Measurements from ENCODE around the gene VIL1. TPM values are rescaled to one million over a fixed set of nuclear protein-coding genes. Genes with fewer than 3 reads are reported as not detected.

The VIL1 gene
- total and polyA plus RNA-seq, 2 of the 13 experiments (the other 11 are each of a cell fraction or from before 2014, with no cell fraction given): 287 to 301 TPM

DNA sequence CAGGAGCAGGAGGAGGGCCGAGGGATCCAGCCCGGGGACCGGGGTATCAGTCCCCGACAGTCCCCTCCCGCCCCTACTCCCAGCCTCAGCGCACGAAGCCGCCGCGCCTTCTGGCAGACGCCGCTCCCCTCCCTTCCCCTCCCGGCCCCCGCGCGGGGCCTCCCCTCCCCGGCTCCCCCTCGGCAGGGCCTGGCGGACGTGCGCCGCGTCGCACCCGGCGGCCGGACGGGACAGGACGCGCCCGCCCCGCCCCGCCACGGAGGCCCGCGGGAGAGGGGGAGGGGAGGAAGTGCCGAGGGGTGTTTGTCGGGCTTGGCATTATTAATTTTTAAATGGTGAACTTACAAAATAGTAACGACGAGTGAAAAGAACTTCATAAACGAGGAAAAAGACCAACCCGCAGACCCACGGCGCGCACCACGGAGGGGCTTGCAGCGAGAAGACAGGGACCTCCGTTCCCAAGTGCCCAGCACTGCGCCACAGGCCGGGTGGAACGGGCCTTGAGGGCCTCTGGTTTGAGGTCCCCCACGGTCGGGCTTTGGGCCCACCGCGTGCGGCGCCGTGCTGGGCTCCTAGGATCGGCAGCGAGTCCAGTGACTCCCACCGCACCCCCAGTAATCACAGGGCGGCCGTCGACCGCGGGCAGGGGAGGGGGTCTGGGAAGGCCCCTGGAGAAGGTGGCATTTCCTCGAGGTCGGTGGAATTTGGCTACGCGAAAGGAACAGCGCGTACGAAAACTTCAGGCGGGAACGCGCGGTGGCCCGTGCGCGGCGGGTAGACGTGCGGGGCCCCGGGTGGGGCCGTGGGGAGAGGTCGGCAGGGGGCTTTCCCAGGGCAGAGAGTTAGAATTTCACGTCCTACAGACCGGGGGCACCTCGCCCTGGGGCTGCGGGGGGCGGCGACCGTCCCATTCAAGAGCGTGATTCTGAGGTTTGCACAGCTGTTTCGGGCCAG, 20.2 kb upstream of the VIL1 start (continued):
- TF ChIP-seq, protein P1, sequence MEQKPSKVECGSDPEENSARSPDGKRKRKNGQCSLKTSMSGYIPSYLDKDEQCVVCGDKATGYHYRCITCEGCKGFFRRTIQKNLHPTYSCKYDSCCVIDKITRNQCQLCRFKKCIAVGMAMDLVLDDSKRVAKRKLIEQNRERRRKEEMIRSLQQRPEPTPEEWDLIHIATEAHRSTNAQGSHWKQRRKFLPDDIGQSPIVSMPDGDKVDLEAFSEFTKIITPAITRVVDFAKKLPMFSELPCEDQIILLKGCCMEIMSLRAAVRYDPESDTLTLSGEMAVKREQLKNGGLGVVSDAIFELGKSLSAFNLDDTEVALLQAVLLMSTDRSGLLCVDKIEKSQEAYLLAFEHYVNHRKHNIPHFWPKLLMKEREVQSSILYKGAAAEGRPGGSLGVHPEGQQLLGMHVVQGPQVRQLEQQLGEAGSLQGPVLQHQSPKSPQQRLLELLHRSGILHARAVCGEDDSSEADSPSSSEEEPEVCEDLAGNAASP (CRISPR knock-in tag; IDR thresholded peaks at IDR 0.05; ENCODE audit: borderline replicate concordance): no peak
- TF ChIP-seq MBNL3 (CRISPR knock-in tag; conservative IDR thresholded peaks at IDR 0.05) (no peak), ZFP82 (CRISPR knock-in tag; IDR thresholded peaks at IDR 0.05; ENCODE audit: borderline replicate concordance) (peak; percentile 98), RBAK (CRISPR knock-in tag; IDR thresholded peaks at IDR 0.05) (no peak), ZNF747 (CRISPR knock-in tag; IDR thresholded peaks at IDR 0.05; ENCODE audit: borderline replicate concordance) (no peak; the same call in 1 of the 2 replicates), STAT5B (CRISPR knock-in tag; IDR thresholded peaks at IDR 0.05) (no peak), TSC22D2 (CRISPR knock-in tag; IDR thresholded peaks at IDR 0.05; ENCODE audit: borderline replicate concordance) (no peak), TOE1 (CRISPR knock-in tag; IDR thresholded peaks at IDR 0.05) (0 out of 2 replicates have a peak, but pooled peaks have one; percentile 22), ZNF441 (CRISPR knock-in tag; IDR thresholded peaks at IDR 0.05; ENCODE audit: borderline replicate concordance) (no peak), ZNF570 (CRISPR knock-in tag; IDR thresholded peaks at IDR 0.05; ENCODE audit: borderline replicate concordance) (0 out of 2 replicates have a peak, but pooled peaks have one; percentile 16), ESRRA (CRISPR knock-in tag; IDR thresholded peaks at IDR 0.05; ENCODE audit: low read depth) (no peak), MAFG (CRISPR knock-in tag; IDR thresholded peaks at IDR 0.05) (no peak), FOXJ3 (CRISPR knock-in tag; IDR thresholded peaks at IDR 0.05; ENCODE audit: borderline replicate concordance) (0 out of 2 replicates have a peak, but pooled peaks have one; percentile 52), YEATS2 (CRISPR knock-in tag; IDR thresholded peaks at IDR 0.05; ENCODE audit: borderline replicate concordance) (no peak), SATB2 (CRISPR knock-in tag; IDR thresholded peaks at IDR 0.05) (0 out of 2 replicates have a peak, but pooled peaks have one; percentile 35)
- TF ChIP-seq, protein P2, sequence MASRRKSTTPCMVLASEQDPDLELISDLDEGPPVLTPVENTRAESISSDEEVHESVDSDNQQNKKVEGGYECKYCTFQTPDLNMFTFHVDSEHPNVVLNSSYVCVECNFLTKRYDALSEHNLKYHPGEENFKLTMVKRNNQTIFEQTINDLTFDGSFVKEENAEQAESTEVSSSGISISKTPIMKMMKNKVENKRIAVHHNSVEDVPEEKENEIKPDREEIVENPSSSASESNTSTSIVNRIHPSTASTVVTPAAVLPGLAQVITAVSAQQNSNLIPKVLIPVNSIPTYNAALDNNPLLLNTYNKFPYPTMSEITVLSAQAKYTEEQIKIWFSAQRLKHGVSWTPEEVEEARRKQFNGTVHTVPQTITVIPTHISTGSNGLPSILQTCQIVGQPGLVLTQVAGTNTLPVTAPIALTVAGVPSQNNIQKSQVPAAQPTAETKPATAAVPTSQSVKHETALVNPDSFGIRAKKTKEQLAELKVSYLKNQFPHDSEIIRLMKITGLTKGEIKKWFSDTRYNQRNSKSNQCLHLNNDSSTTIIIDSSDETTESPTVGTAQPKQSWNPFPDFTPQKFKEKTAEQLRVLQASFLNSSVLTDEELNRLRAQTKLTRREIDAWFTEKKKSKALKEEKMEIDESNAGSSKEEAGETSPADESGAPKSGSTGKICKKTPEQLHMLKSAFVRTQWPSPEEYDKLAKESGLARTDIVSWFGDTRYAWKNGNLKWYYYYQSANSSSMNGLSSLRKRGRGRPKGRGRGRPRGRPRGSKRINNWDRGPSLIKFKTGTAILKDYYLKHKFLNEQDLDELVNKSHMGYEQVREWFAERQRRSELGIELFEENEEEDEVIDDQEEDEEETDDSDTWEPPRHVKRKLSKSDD (CRISPR knock-in tag; IDR thresholded peaks at IDR 0.05; ENCODE audit: low read depth): peak; percentile 70; the same call in 1 of the 2 replicates
- TF ChIP-seq, protein P3, sequence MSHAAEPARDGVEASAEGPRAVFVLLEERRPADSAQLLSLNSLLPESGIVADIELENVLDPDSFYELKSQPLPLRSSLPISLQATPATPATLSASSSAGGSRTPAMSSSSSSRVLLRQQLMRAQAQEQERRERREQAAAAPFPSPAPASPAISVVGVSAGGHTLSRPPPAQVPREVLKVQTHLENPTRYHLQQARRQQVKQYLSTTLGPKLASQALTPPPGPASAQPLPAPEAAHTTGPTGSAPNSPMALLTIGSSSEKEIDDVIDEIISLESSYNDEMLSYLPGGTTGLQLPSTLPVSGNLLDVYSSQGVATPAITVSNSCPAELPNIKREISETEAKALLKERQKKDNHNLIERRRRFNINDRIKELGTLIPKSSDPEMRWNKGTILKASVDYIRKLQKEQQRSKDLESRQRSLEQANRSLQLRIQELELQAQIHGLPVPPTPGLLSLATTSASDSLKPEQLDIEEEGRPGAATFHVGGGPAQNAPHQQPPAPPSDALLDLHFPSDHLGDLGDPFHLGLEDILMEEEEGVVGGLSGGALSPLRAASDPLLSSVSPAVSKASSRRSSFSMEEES (CRISPR knock-in tag; IDR thresholded peaks at IDR 0.05): no peak
- TF ChIP-seq, protein P4, sequence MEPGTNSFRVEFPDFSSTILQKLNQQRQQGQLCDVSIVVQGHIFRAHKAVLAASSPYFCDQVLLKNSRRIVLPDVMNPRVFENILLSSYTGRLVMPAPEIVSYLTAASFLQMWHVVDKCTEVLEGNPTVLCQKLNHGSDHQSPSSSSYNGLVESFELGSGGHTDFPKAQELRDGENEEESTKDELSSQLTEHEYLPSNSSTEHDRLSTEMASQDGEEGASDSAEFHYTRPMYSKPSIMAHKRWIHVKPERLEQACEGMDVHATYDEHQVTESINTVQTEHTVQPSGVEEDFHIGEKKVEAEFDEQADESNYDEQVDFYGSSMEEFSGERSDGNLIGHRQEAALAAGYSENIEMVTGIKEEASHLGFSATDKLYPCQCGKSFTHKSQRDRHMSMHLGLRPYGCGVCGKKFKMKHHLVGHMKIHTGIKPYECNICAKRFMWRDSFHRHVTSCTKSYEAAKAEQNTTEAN (CRISPR knock-in tag; conservative IDR thresholded peaks at IDR 0.05): 0 out of 2 replicates have a peak, but pooled peaks have one; percentile 9
- TF ChIP-seq, protein P5, sequence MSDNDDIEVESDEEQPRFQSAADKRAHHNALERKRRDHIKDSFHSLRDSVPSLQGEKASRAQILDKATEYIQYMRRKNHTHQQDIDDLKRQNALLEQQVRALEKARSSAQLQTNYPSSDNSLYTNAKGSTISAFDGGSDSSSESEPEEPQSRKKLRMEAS (IDR thresholded peaks at IDR 0.05): no peak
- TF ChIP-seq, protein P6, sequence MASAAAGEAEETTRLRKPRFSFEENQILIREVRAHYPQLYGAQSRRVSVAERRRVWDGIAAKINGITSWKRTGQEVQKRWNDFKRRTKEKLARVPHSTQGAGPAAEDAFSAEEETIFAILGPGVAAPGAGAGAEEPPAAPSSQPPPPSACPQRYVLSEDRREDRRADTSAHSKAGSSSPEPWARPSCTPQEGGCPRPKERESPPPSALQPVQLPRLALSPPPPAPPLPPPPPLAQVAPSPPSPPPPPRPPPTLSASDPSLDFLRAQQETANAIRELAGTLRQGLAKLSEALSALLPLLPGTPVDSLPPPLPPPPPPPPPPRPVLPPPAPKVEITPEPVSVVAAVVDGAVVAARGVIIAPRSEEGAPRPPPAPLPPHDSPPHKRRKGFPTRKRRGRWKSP (CRISPR knock-in tag; IDR thresholded peaks at IDR 0.05): 0 out of 2 replicates have a peak, but pooled peaks have one; percentile 1

All from HepG2 (cell line).